OCI-LY7 (cell line): ENCODE measurements around the gene CLIC4. TPM values are rescaled to one million over a fixed set of nuclear protein-coding genes. Genes with fewer than 3 reads are reported as not detected.

Source experiments
- BruUV-seq: library from RNA; stranded (reverse); fragments of 400-500 nt; replicated peaks from 2 replicates; lab custom pipeline; 2021; lab: Mats Ljungman, UMichigan
- CTCF ChIA-PET: fragments of 300-600 bp; sonication (Branson Sonifier 250); formaldehyde crosslinking; loops from one replicate; lab custom pipeline; 2022; ENCODE audit warnings: antibody characterized with exemption; ENCODE audit not compliant: unreplicated experiment; lab: Charles Lee
- POLR2A ChIA-PET: fragments of 300-600 bp; sonication (Branson Sonifier 250); formaldehyde crosslinking; loops from one replicate; lab custom pipeline; 2022; ENCODE audit warnings: antibody characterized with exemption; lab: Charles Lee
- DNase-seq: peaks from one replicate; pipeline ENCODE4 v3.0.0-alpha.2; 2015; ENCODE audit warnings: low spot score
- H2AFZ ChIP-seq: fragments of 200-600 bp; sonication (generic), shearing (Covaris generic); 2 replicates; pipeline ENCODE4 v1.6.1; 2014; ENCODE audit warnings: mild to moderate bottlenecking, antibody characterized with exemption, low read length, moderate library complexity
- H3K27ac ChIP-seq: fragments of 200-600 bp; sonication (generic); 2 replicates; pipeline ENCODE4 v1.5.1; 2014; ENCODE audit warnings: mixed run types, low read depth, mild to moderate bottlenecking, moderate library complexity, low read length, inconsistent platforms; ENCODE audit not compliant: poor library complexity, severe bottlenecking
- H3K36me3 ChIP-seq: fragments of 200-600 bp; sonication (generic); 2 replicates; pipeline ENCODE4 v1.6.1; 2014; ENCODE audit warnings: mild to moderate bottlenecking, antibody characterized with exemption, low read length, moderate library complexity, mixed read lengths; ENCODE audit not compliant: insufficient read depth
- H3K4me1 ChIP-seq: fragments of 200-600 bp; sonication (generic); 2 replicates; pipeline ENCODE4 v1.5.1; 2014; ENCODE audit warnings: mild to moderate bottlenecking, low read length; ENCODE audit not compliant: insufficient read depth, poor library complexity, severe bottlenecking
- H3K4me2 ChIP-seq: fragments of 200-600 bp; sonication (generic); 2 replicates; pipeline ENCODE4 v1.6.1; 2014; ENCODE audit warnings: mild to moderate bottlenecking, low read length
- H3K4me3 ChIP-seq: fragments of 200-600 bp; sonication (generic); 2 replicates; pipeline ENCODE4 v1.5.1; 2014; ENCODE audit warnings: mild to moderate bottlenecking, low read depth, low read length; ENCODE audit not compliant: poor library complexity, severe bottlenecking
- H3K79me2 ChIP-seq: fragments of 200-600 bp; sonication (generic); 2 replicates; pipeline ENCODE4 v1.6.1; 2016; ENCODE audit warnings: low read depth, mild to moderate bottlenecking, low read length, moderate library complexity, mixed read lengths; ENCODE audit not compliant: insufficient read depth
- H3K9me2 ChIP-seq: fragments of 200-600 bp; sonication (generic); 2 replicates; pipeline ENCODE4 v1.6.1; 2016; ENCODE audit warnings: mild to moderate bottlenecking, low read length, mixed read lengths; ENCODE audit not compliant: insufficient read depth
- H3K9me3 ChIP-seq: fragments of 200-600 bp; sonication (generic); 2 replicates; pipeline ENCODE4 v1.6.1; 2014; ENCODE audit warnings: mild to moderate bottlenecking, mixed run types, low read length, mixed read lengths
- H4K20me1 ChIP-seq: fragments of 200-600 bp; sonication (generic); 2 replicates; pipeline ENCODE4 v1.6.1; 2014; ENCODE audit warnings: mild to moderate bottlenecking, antibody characterized with exemption, low read length, moderate library complexity, mixed read lengths; ENCODE audit not compliant: insufficient read depth
- EZH2phosphoT487 ChIP-seq: fragments of 200-600 bp; sonication (generic); IDR thresholded peaks from 2 replicates; pipeline ENCODE4 v1.6.1; 2018; ENCODE audit warnings: low read depth, borderline replicate concordance, mild to moderate bottlenecking, mixed run types, antibody characterized with exemption, low read length, moderate library complexity, mixed read lengths
- intact Hi-C: fragments of 100-400 bp; cut with micrococcal nuclease; formaldehyde crosslinking; loops from one replicate; pipeline ENCODE4 v1.10.0; 2022; ENCODE audit not compliant: unreplicated experiment
- total RNA-seq, 2 experiments: library from RNA; depleted of rRNA in 1 of 2; stranded (reverse); fragments of >200 nt in 1 of 2; shearing (Covaris generic) in 1 of 2; gene quantifications; 2 replicates each; pipeline ENCODE4 v1.2.3, GENCODE V29; 2014 to 2022
- TF ChIP-seq, protein P1 (sequence below): fragments of 200-600 bp; sonication (generic); conservative IDR thresholded peaks from 2 replicates; pipeline ENCODE4 v1.5.1; 2014; ENCODE audit warnings: mild to moderate bottlenecking, antibody characterized with exemption, low read length, moderate library complexity, mixed read lengths

CLIC4 gene
- total RNA-seq, 2 experiments from 2014 or later, result 35.5 to 116 TPM

DNA sequence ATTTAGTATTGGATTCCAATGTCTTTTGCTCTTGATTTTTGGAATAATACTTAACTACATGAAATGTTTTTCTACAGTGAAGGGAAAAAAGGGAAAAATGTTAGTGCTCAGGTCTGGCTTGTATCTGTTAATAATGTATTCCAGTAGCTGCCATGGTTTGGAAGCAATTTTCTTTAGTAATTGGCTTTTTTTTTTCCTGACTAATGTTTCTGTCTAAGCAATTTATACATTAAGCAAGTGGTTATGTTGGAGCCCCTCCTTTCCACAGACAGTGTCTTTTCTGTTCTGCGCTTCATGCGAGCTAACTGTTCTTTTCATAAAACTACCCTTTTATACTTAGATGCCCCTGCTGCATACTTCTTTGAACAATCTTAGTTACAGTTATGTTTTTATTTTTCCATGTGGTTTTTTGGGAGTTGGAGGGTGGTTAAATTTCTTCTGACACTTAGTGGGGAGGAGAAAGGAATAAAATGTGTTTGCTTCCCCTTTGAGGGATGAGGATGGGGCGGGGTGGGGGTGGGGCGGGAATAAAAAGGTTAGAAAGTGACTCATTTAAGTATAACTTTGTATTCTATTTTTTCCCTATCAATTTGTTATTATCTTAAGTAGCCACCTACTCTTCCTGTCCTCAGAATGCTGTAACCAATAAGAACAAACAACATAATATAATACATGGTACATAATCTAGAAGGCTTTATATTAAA is 83.1 kb downstream of the CLIC4 start:
- H3K4me2 ChIP-seq, result peak overlapping the region; percentile 28; the same call in 1 of the 2 replicates
- no peak for DNase-seq
- no peak overlapping the region for H3K4me3 ChIP-seq
- peaks cover 72% of the 10 kb centered on the region for H3K79me2 ChIP-seq
- TF ChIP-seq EZH2phosphoT487, result no peak
- TF ChIP-seq, protein P1, sequence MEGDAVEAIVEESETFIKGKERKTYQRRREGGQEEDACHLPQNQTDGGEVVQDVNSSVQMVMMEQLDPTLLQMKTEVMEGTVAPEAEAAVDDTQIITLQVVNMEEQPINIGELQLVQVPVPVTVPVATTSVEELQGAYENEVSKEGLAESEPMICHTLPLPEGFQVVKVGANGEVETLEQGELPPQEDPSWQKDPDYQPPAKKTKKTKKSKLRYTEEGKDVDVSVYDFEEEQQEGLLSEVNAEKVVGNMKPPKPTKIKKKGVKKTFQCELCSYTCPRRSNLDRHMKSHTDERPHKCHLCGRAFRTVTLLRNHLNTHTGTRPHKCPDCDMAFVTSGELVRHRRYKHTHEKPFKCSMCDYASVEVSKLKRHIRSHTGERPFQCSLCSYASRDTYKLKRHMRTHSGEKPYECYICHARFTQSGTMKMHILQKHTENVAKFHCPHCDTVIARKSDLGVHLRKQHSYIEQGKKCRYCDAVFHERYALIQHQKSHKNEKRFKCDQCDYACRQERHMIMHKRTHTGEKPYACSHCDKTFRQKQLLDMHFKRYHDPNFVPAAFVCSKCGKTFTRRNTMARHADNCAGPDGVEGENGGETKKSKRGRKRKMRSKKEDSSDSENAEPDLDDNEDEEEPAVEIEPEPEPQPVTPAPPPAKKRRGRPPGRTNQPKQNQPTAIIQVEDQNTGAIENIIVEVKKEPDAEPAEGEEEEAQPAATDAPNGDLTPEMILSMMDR, result no peak
- peaks cover 10% of the 10 kb centered on the region for H4K20me1 ChIP-seq
- H3K27ac ChIP-seq, result no peak overlapping the region
- H3K9me2 ChIP-seq, result no peaks in the 10 kb centered on the region
- POLR2A ChIA-PET, result interaction anchor here (0.6 to 1.3 kb wide), 3 partner anchors 11 to 641 kb away, joined by 3 to 5 read pairs (median 3); no protein-coding TSS in a partner anchor
- peaks cover 47% of the 10 kb centered on the region for H3K4me1 ChIP-seq
- H3K36me3 ChIP-seq, result peaks cover 33% of the 10 kb centered on the region; the same call in 1 of the 2 replicates
- BruUV-seq, result no TSS peak
- H2AFZ ChIP-seq, result no peak overlapping the region
- H3K9me3 ChIP-seq, result no peaks in the 10 kb centered on the region
- intact Hi-C loops, result no loop called here
- CTCF ChIA-PET, result no interaction called here

DNA sequence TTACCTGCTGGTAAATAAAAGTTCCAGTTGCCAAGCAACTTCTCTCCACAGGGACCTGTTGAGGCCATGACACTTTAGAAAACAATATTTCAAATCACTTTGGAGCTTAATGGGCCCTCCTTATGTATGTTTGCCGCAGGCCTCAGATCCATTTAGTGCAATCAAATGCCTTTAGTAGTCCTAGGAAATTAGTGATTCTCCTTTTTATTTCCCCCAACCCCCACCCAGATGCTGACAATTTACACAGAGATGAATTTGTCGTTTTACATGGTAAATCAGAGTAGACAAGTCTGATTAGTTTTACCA is 83.6 kb downstream of the CLIC4 start:
- Histone ChIP-seq H2AFZ (no peak overlapping the region), H3K4me3 (no peak overlapping the region), H3K9me3 (no peaks in the 10 kb centered on the region), H3K9me2 (no peaks in the 10 kb centered on the region), H3K4me1 (peaks cover 47% of the 10 kb centered on the region), H3K36me3 (peaks cover 33% of the 10 kb centered on the region; the same call in 1 of the 2 replicates), H4K20me1 (peaks cover 10% of the 10 kb centered on the region), H3K79me2 (peaks cover 70% of the 10 kb centered on the region), H3K4me2 (no peak overlapping the region), H3K27ac (no peak overlapping the region)
- BruUV-seq, result no TSS peak
- no peak for TF ChIP-seq EZH2phosphoT487
- TF ChIP-seq, protein P1, result no peak
- no peak for DNase-seq
- intact Hi-C loops, result no loop called here
- ChIA-PET CTCF (no interaction called here), POLR2A (interaction anchor here (0.6 to 2.1 kb wide), 2 partner anchors 140 to 641 kb away, joined by 3 to 7 read pairs; no protein-coding TSS in a partner anchor)

DNA sequence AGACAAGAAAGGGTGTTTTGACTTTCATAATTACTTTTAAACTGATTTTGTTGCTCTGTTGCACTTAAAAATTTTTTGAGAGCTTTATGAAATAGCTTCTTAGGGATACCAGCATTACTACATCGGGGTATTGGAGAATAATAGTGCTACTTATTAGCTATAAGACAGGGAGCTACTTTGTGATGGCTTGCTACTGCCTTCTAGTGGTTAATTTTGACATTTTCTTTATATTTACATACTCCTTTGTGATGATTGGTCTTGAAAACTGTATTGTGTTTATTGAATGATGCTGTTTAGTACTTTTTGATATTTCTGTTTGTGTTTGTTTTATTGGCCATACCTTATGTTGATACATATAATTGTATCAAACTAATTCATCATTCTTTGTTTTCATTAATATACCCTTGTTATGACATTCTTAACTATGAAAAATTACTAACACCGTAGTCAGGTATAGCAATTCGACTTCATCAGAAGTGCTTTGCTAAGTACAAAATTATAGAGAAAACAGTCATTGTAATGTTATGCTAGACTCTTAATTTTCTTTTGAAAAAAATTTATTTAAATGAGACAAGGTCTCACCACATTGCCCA is 85.5 kb downstream of the CLIC4 start:
- no peak for TF ChIP-seq EZH2phosphoT487
- TF ChIP-seq, protein P1, result peak; percentile 99
- H3K27ac ChIP-seq, result no peak overlapping the region

More for the DNA sequence above, 85.5 kb downstream of the CLIC4 start:
- ChIA-PET CTCF (interaction anchor here (0.6 to 1.1 kb wide), 3 partner anchors 9 to 143 kb away, joined by 3 to 11 read pairs (median 4); no protein-coding TSS in a partner anchor), POLR2A (interaction anchor here (0.6 to 2.1 kb wide), 6 partner anchors 10 to 821 kb away, joined by 3 to 7 read pairs (median 4); no protein-coding TSS in a partner anchor)
- H3K9me3 ChIP-seq, result no peaks in the 10 kb centered on the region
- H3K9me2 ChIP-seq, result no peaks in the 10 kb centered on the region
- no peak overlapping the region for H3K4me2 ChIP-seq
- peaks cover 33% of the 10 kb centered on the region; the same call in 1 of the 2 replicates for H3K36me3 ChIP-seq
- intact Hi-C loops, result loop anchor here (2.0 kb wide), 2 partner anchors 82 to 142 kb away; no protein-coding TSS in a partner anchor
- peak; percentile 69 for DNase-seq
- no TSS peak for BruUV-seq
- peaks cover 39% of the 10 kb centered on the region for H3K4me1 ChIP-seq
- H4K20me1 ChIP-seq, result peaks cover 10% of the 10 kb centered on the region
- H3K79me2 ChIP-seq, result peaks cover 61% of the 10 kb centered on the region; the same call in 1 of the 2 replicates
- no peak overlapping the region for H2AFZ ChIP-seq
- H3K4me3 ChIP-seq, result no peak overlapping the region
